Astrocyte of the hippocampus (primary cell): Measurements from ENCODE around the gene PTPRT.
"Not testable (repeated sequence)": the region's sequence is repeated elsewhere in the genome, so short reads cannot be mapped to it uniquely, and the experiment has no call there.

Source experiments
- DNase-seq: peaks from one replicate; pipeline ENCODE4 v3.0.0; 2011; ENCODE audit warnings: low read depth, low spot score

The PTPRT gene

DNA sequence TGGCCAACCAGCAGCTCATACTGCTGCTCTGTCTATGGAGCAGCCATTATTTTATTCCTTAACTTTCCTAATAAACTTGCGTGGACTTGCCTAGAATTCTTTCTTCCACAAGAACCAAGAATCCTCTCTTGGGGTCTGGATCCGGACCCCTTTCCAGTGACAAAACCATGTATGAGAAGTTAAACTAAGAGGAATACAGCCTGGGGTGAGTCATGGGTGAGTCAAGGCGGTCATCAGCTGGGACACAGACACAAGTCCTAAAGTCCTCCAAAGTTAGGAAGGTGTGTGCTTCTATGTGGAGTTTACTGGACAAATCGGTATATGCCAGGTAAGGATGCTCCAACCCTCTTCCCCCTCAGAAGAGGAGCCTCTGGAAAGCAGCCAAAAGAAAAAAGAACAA, 881.5 kb downstream of the PTPRT start:
- DNase-seq, result no peak

DNA sequence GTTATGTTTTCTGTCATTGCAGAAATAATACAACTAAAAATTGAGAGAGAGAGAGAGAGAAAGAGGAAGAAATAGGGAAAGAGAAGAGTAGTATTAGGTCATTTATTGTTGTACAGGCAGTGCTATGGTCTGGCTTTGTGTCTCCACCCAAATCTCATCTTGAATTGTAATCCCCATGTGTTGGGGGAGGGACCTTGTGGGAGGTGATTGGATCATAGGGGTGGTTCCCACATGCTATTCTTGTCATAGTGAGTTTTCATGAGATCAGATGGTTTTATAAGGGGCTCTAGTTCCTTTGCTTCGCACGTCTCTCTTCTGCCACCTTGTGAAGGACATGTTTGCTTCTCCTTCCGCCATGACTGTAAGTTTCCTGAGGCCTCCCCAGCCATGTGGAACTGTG, 894.1 kb downstream of the PTPRT start:
- DNase-seq, result no peak

DNA sequence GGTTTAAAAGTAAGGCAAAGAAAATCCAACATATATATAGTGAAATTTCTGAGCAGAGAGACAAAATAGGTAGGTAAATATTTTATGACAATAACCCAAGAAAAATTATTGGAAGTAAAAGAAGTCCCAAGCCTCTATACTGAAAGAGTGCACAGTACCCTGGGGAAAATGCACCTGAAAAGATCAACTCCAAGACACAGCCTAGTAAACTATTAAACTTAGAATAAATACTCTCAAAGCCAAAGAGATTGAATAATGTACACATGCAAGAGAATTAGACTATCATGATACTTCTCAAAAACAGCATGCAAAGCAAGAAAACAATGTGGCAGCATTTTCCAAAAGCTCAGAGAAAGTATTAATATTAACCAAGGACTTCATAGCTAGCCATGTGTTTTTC, 894.7 kb downstream of the PTPRT start:
- DNase-seq, result no peak

DNA sequence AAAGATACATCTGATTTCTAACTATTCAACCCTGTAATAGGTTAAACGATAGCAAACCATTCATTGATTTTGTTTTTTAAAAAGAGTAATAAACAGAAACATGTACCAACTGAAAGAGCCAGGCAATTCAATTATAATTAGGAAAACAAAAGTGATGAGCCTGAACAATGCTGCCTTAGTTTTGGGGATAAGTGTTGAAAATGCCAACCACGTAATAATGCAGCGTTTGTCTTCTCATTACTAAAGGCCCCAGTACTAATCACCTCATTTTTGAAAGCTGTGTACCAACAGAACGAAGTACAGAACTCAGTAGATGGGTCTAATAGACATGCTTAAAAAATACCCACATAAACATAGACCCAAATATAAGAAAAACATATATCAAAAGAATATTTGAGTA, 907.9 kb downstream of the PTPRT start:
- no peak for DNase-seq

DNA sequence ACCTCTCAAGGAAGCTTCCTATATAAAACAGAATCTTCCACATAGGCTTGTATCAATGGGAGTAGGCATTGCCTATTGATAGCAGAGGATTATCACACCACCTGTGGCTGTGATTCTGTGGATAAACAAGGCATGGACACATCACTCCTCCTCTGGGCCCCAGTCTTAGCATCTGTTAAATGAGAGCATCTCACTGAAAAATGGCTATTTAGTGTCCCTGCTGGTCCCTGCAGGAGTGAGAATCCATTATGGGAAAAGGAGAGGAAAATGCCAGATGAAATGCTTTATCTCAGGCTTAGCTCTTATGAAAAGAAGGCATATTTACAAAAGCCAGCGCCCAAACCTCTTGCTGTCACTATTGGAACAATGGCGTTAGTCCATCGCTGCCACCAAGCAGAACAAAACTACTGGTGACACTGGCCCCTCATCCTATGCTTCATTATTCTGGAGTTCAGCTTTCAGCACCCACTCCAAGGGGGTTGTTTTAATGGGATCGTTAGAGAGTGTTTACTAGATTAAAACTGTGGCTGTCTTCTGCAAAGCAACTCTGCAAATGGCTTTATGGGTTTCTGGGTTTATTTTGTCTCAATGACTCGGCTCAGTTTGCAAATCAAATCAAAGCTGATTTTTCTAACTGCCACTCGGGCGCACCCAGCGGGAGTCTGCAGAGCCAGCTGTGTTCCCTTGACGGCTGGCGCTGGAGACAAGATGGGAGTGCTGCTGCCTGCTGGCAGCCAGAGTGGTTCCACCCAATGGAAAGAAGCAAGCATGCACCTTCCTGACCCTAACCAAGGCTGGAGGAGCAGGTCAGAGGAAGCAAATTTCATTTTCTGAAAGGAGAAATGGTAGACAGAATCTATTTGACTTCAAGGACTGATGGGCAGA, 912.7 kb downstream of the PTPRT start:
- DNase-seq, result no peak

GRCh38 chr20:42274986-42275385, 914.7 kb downstream of the PTPRT start:
- no peak for DNase-seq

GRCh38 chr20:42272516-42272915, 917.2 kb downstream of the PTPRT start:
- no peak for DNase-seq

DNA sequence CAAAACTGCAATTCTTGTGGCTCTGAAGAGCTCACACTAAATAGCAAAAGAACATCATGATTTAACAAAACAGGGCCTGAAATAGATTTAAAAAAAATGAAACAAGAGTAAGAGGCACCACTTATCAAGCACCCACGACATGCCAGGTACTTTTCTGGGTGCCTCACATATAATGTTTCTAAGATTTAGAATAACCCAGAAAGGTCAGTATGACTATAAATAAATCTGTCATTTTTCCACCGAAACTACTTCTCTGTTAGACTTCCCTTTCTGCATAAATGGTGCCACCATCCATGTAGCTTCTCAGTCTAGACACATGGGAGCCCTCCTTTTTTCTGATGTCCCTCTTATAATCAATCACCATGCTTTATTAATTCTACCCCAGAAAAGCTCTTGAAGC, 919.2 kb downstream of the PTPRT start:
- no peak for DNase-seq

DNA sequence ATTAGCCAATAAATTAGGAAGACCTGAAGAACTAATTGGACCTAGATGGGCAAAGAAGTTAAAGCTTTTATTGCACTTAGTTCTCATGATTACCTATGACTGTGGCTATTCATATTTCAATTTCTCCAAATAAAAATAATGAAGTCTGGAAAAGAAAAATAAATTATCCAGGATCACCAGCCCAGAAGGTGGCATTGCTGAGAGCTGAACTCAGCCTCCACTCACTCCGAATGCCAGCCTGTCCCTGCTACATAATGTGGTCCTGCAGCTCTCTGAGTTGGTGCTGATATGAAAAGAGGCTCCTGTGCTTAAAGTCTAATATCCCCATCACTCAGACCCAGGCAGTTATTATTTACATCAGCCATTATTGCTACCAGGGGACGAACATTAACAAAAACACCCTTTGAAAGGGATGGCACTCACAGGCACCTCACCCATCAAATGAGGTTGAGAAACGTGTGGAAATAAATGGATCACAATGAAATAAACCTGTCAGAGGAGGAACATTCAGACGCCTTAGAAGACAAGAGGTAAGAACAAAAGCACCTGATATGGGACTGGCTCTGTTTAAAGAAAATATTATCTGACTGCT, 921.8 kb downstream of the PTPRT start:
- DNase-seq, result no peak

GRCh38 chr20:42261766-42262270, 927.9 kb downstream of the PTPRT start:
- no peak for DNase-seq

- DNase-seq, result no peak
Measured at GRCh38 chr20:42260184-42260583, 929.5 kb downstream of the PTPRT start.

DNA sequence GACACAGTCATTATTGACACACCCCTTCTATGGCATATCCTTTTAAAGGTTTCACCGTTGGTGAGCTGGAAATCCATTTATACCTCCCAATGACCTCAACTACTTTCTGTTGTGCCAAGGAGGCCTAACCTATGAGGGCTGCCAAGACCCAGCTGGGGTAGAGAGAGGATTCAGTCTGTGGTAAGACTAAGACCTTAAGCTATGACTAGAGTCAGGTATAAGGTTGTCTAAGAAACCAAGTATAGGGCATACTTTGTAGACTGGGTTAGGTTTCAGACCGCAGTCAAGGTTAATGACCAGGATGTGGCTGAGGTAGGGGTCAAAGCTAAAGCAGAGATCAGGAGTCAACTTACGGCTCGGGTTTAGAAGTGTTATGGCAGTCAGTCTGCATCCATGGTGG, 930.3 kb downstream of the PTPRT start:
- DNase-seq, result no peak

DNA sequence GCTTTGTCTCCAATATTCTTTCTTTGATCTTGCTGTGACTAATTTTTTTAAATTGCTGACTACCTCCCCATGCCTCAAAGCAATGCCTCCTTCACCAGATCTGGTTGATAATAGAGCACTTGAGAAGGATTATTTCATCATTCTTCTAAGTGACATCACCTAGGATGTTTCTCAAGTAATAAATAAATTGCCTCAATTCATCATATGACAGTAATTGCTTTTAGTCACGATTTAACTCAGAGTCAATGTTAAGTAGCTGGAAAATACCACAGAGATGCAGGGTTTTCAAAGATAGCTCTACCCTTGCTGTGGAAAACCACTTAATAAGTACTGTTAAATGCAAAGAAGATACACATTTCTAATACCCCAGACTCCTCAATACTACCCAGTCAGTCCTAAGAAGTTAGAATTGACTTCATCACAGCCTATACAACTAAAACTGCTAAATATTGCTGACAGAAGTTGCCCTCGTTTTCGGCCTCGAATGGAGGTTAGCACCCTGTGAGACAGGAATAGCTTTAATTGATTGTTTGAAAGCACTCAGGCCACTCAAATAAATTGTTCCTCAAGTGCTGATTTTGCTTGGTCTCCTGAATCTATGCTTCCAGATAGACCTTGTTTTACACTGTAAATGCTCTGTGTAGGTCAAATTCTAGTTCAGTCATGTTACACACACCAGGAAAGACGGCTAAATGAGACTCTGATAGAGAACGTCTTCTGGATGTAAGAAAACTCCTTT, 931.0 kb downstream of the PTPRT start:
- no peak for DNase-seq

DNA sequence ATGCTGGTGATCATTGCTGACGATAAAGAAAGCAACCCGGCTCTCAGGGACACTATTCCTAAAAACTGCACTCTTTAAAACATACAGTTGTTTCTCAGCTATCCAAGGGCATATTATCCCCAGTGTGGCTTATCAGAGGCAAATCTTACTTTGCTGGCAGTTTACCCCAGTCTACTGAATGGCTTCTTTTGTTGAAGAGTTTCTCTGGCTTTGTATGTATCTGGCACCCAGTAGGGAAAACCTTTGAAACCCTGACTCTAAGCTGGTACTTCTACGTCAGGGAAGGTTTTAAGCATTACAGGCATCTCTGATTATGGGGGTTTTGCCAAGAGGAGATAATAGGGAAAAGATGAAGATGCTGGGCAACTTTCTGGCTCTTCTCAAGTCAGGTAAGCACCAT, 933.9 kb downstream of the PTPRT start:
- DNase-seq, result no peak

GRCh38 chr20:42254673-42255072, 935.0 kb downstream of the PTPRT start:
- no peak for DNase-seq

- DNase-seq, result no peak
Measured at GRCh38 chr20:42252116-42252515, 937.6 kb downstream of the PTPRT start.

DNA sequence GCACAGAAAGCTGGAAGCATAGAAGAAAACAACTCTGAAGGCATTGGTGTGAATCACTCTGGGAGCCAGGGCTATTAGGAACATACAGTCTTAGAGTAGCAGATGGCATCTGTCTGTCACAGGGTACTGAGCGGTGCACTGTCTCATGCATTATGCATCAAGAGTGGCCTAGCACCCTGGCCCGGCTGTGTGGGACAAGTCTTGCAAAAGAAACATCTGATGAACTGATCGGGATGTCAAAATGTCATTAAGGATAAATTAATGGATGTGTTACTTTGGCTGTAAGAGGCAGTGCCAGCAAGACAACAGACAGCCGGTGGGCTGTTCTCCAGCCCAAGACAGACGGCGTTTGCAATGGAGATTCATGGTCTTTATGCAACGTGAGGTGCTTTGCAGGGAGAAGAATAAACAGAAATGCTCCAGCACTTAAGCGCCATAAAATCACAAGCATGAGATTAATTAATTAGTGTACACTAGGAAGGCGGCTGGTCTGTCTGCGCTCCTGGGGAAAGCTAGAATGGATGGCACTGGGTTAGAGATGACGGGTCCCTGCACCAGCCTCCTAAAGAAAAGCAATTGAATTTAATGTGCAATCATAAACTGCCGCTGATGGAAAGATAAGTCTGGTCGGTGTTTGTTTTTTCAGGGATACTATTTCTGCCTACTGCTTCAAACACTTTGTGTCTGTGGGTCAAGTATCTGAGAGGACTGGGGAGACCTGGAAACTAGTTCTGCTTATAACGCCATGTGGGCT, 970.9 kb downstream of the PTPRT start:
- DNase-seq, result no peak

DNA sequence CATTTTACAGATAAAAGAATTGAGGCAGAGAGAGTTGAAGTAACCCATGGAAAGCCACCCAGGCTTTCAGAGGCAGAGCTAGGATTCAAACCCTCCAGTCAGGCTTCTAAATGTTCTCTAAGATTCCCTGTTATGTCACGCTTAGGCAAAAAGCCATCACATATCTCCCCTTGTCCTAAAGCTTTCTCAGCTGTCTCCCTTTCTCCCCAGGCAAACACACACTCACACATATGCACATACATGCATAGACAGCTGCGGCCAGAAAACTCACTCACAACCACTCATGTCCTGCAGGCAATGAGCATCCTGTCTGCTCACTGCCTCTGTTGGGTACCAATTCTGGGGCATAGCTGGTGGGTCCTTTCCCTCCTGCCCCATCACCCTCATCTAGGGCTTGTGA, 975.6 kb downstream of the PTPRT start:
- DNase-seq, result no peak

DNA sequence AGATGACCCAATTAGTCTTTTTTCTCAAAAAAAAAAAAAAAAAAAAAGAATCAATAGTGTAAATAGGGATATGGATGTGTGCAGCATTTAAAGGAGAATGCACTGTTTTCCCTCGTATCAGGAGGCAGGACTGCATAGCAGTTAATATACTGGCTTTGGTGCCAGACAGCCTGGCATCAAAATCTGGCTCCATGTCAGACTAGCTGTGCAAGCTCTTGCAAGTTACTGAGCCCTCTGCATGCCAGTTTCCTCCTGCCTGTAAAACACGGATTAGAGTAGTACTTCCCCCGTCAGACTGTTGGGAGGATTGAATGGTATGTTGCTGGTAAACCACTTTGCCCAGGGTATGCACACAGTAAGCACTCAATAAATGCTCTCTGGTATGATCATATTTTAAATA, 977.3 kb downstream of the PTPRT start:
- DNase-seq, result no peak

- DNase-seq, result not testable (repeated sequence)
Measured at GRCh38 chr20:42206557-42206956, 983.1 kb downstream of the PTPRT start.

- peak; percentile 1 for DNase-seq
Measured at GRCh38 chr20:42204109-42204660, 985.5 kb downstream of the PTPRT start.
